ENCODE measurements around the gene IFITM5.
"Not testable (repeated sequence)": the region's sequence is repeated elsewhere in the genome, so short reads cannot be mapped to it uniquely, and the experiment has no call there.

The IFITM5 gene

GRCh38 chr11:311013-311748 is 11.9 kb upstream of the IFITM5 start:
- not testable (repeated sequence) for DNase-seq

GRCh38 chr11:309979-310572 is 10.8 kb upstream of the IFITM5 start:
- not testable (repeated sequence) for DNase-seq

- not testable (repeated sequence) for DNase-seq
Observed at GRCh38 chr11:308740-309665, 9.7 kb upstream of the IFITM5 start.

GRCh38 chr11:307766-308708 is 8.7 kb upstream of the IFITM5 start, which contains the start of gene IFITM2:
Gene IFITM2 (plus strand): TSS chr11:307816. CDS start chr11:308193, 377 bp downstream.
- peak; percentile 77 for DNase-seq

GRCh38 chr11:306645-307371 is 7.5 kb upstream of the IFITM5 start:
- no peak for DNase-seq

- DNase-seq: no peak
Observed at GRCh38 chr11:305844-306211, 6.5 kb upstream of the IFITM5 start.

GRCh38 chr11:304915-305843 is 5.9 kb upstream of the IFITM5 start:
- DNase-seq: peak; percentile 69

GRCh38 chr11:304061-304506 is 4.8 kb upstream of the IFITM5 start:
- DNase-seq: no peak

- no peak for DNase-seq
Observed at GRCh38 chr11:303363-303762, 4.0 kb upstream of the IFITM5 start.

GRCh38 chr11:299951-300735 is 817 bp upstream of the IFITM5 start:
- DNase-seq: no peak

GRCh38 chr11:298406-299065 is 790 bp downstream of the IFITM5 start:
- no peak for DNase-seq

GRCh38 chr11:297586-298405 is 1.5 kb downstream of the IFITM5 start:
- DNase-seq: peak; percentile 18

- DNase-seq: no peak
Observed at GRCh38 chr11:297051-297585, 2.2 kb downstream of the IFITM5 start.

- no peak for DNase-seq
Observed at GRCh38 chr11:296171-297050, 2.9 kb downstream of the IFITM5 start.

GRCh38 chr11:295351-296170 is 3.8 kb downstream of the IFITM5 start:
- no peak for DNase-seq
